Activated CD8-positive, alpha-beta T cell treated with anti-CD3 and anti-CD28 coated beads for 36 hours (primary cell): ENCODE measurements around the gene CNTD1. TPM values are rescaled to one million over a fixed set of nuclear protein-coding genes. Genes with fewer than 3 reads are reported as not detected.

Experiments
- ATAC-seq: fragments of 200-7000 bp; cut with Tn5 transposase; one replicate; pipeline ENCODE4 v1.10.0; 2021; ENCODE audit warnings: mild to moderate bottlenecking, moderate library complexity
- CTCF ChIA-PET: fragments of 350-600 bp; sonication (Branson Sonifier 250); formaldehyde crosslinking; loops from one replicate; lab custom pipeline; 2021; ENCODE audit warnings: antibody characterized with exemption; lab: Charles Lee
- POLR2A ChIA-PET: fragments of 350-600 bp; sonication (Branson Sonifier 250); formaldehyde crosslinking; loops from one replicate; lab custom pipeline; 2021; ENCODE audit warnings: antibody characterized with exemption; lab: Charles Lee
- DNase-seq: peaks from one replicate; pipeline ENCODE4 v3.0.0-alpha.2; 2020
- H3K27ac Mint-ChIP-seq: one replicate; pipeline ENCODE4 v1.8.0; 2021; ENCODE audit warnings: mild to moderate bottlenecking, mixed read lengths
- H3K27me3 Mint-ChIP-seq: one replicate; pipeline ENCODE4 v1.8.0; 2021; ENCODE audit warnings: mixed read lengths
- H3K36me3 Mint-ChIP-seq: one replicate; pipeline ENCODE4 v1.8.0; 2021; ENCODE audit warnings: low read depth, mixed read lengths
- H3K4me1 Mint-ChIP-seq: one replicate; pipeline ENCODE4 v1.8.0; 2021; ENCODE audit warnings: low read depth, mixed read lengths
- H3K4me3 Mint-ChIP-seq: one replicate; pipeline ENCODE4 v1.8.0; 2021; ENCODE audit warnings: mild to moderate bottlenecking, moderate library complexity, mixed read lengths
- H3K9me3 Mint-ChIP-seq: one replicate; pipeline ENCODE4 v1.8.0; 2021; ENCODE audit warnings: mixed read lengths
- CTCF ChIP-seq: fragments of 200-600 bp; IDR thresholded peaks from one replicate; pipeline ENCODE4 v1.8.0; 2022; ENCODE audit warnings: antibody characterized with exemption, mild to moderate bottlenecking
- intact Hi-C: fragments of 100-400 bp; cut with micrococcal nuclease; formaldehyde crosslinking; loops from one replicate; pipeline ENCODE4 v1.10.0; 2022
- total RNA-seq, 2 experiments: library from RNA; stranded (reverse); gene quantifications; one replicate each; pipeline ENCODE4 v1.2.3, GENCODE V29; 2021

The CNTD1 gene
- total RNA-seq, 2 experiments from 2014 or later: 0.23 TPM; not detected in 1

GRCh38 chr17:42773290-42774035 is 25.2 kb upstream of the CNTD1 start, which contains the start of gene VPS25:
VPS25 (plus strand) TSS chr17:42773449; CDS start chr17:42773476, 27 bp downstream.
- peaks cover 21% of the 10 kb centered on the region for H3K4me1 Mint-ChIP-seq
- peak within 1 kb of the TSS; percentile 95 for H3K27ac Mint-ChIP-seq
- no peak for TF ChIP-seq CTCF
- H3K36me3 Mint-ChIP-seq: peaks cover 30% of the 10 kb centered on the region
- CTCF ChIA-PET: interaction anchor here (0.6 to 3.8 kb wide), 10 partner anchors 10 to 304 kb away, joined by 3 to 37 read pairs (median 5); partner anchors contain the start of genes BECN1, CNTD1, COA3 and PSMC3IP
- H3K27me3 Mint-ChIP-seq: no peaks in the 10 kb centered on the region
- DNase-seq: peak; percentile 79
- H3K4me3 Mint-ChIP-seq: peak within 1 kb of the TSS; percentile 98
- intact Hi-C loops: no loop called here
- H3K9me3 Mint-ChIP-seq: no peaks in the 10 kb centered on the region
- peak; percentile 96 for ATAC-seq
- POLR2A ChIA-PET: interaction anchor here (0.7 to 3.0 kb wide), 15 partner anchors 10 to 233 kb away, joined by 3 to 22 read pairs (median 3); partner anchors contain the start of genes BECN1, IFI35, PSMC3IP and RETREG3

GRCh38 chr17:42774066-42774745 is 24.5 kb upstream of the CNTD1 start:
- peaks cover 35% of the 10 kb centered on the region for H3K36me3 Mint-ChIP-seq
- ATAC-seq (no peak), DNase-seq (no peak)
- ChIA-PET CTCF (interaction anchor here (1.0 to 3.8 kb wide), 8 partner anchors 11 to 196 kb away, joined by 3 to 37 read pairs (median 7); partner anchors contain the start of genes BECN1, CNTD1, COA3 and PSMC3IP), POLR2A (interaction anchor here (0.7 to 3.0 kb wide), 12 partner anchors 9 to 232 kb away, joined by 3 to 22 read pairs (median 3); partner anchors contain the start of genes IFI35, PSMC3IP, RETREG3 and TUBG1)
- no peaks in the 10 kb centered on the region for H3K9me3 Mint-ChIP-seq
- no peak for TF ChIP-seq CTCF
- no peaks in the 10 kb centered on the region for H3K27me3 Mint-ChIP-seq
- H3K4me3 Mint-ChIP-seq: peak overlapping the region; percentile 98
- H3K4me1 Mint-ChIP-seq: peaks cover 21% of the 10 kb centered on the region
- H3K27ac Mint-ChIP-seq: peak overlapping the region; percentile 95
- intact Hi-C loops: no loop called here

GRCh38 chr17:42775534-42776098 is 23.0 kb upstream of the CNTD1 start:
- peaks cover 24% of the 10 kb centered on the region for H3K4me1 Mint-ChIP-seq
- intact Hi-C loops: no loop called here
- TF ChIP-seq CTCF: no peak
- no peaks in the 10 kb centered on the region for H3K27me3 Mint-ChIP-seq
- no peak for ATAC-seq
- DNase-seq: no peak
- H3K4me3 Mint-ChIP-seq: no peak overlapping the region
- POLR2A ChIA-PET: no interaction called here
- CTCF ChIA-PET: interaction anchor here (0.6 kb wide), 2 partner anchors 34 to 95 kb away, joined by 3 read pairs; no protein-coding TSS in a partner anchor
- no peaks in the 10 kb centered on the region for H3K9me3 Mint-ChIP-seq
- peaks cover 42% of the 10 kb centered on the region for H3K36me3 Mint-ChIP-seq
- H3K27ac Mint-ChIP-seq: no peak overlapping the region

GRCh38 chr17:42778570-42778969 is 20.1 kb upstream of the CNTD1 start:
- intact Hi-C loops: no loop called here
- no peak overlapping the region for H3K4me3 Mint-ChIP-seq
- TF ChIP-seq CTCF: no peak
- CTCF ChIA-PET: interaction anchor here (1.4 to 1.5 kb wide), 2 partner anchors 15 to 19 kb away, joined by 3 to 6 read pairs; partner anchors contain the start of gene COA3
- peaks cover 23% of the 10 kb centered on the region for H3K27me3 Mint-ChIP-seq
- POLR2A ChIA-PET: no interaction called here
- DNase-seq: no peak
- H3K9me3 Mint-ChIP-seq: no peaks in the 10 kb centered on the region
- ATAC-seq: no peak
- peaks cover 26% of the 10 kb centered on the region for H3K4me1 Mint-ChIP-seq
- H3K27ac Mint-ChIP-seq: no peak overlapping the region
- peaks cover 37% of the 10 kb centered on the region for H3K36me3 Mint-ChIP-seq
